Esophagus squamous epithelium (tissue), 4 donors: ENCODE data around the gene RPP21.

Source experiments
- CTCF ChIP-seq, 6 experiments: fragments of 450-650 bp in 4 of 6; fragments of 200-600 bp in 2 of 6; sonication (generic) in 2 of 6; IDR thresholded peaks; one replicate each; pipeline ENCODE4 v1.5.1; 2016 to 2019; ENCODE audit warnings: antibody characterized with exemption in 6 of 6, mild to moderate bottlenecking in 4 of 6, moderate library complexity in 4 of 6
- POLR2A ChIP-seq, 4 donors: fragments of 450-650 bp; IDR thresholded peaks; one replicate each; pipeline ENCODE4 v1.6.1; 2017; ENCODE audit warnings: antibody characterized with exemption in 4 of 4, mild to moderate bottlenecking in 4 of 4, moderate library complexity in 3 of 4

DNA sequence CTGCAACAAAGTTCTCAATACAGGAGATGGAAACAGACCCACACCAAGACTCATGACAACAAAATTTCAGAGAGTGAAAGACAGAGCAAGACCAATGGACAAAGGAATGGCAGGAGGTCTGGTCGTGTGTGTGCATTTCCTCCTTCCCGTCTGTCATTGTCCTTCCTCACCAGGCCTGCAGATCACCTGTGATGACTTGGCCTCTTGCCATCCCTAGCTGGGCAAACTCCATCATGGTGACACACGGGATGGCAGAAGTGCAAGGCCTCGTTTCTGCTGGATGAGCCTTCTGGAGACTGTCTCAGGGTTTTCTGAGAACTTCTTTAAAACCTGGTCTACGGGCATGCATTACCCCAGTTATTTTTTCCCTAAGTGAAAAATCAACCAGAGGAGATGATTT lies 49.2 kb downstream of the RPP21 start:
- TF ChIP-seq POLR2A (IDR thresholded peaks at IDR 0.05) (no peak), CTCF (IDR thresholded peaks at IDR 0.05) (no peak)
